ENCODE data around the gene ARID1B.

Gene ARID1B

GRCh38 chr6:156846845-156847599 lies 69.8 kb downstream of the ARID1B start:
- no peak for DNase-seq (ENCODE audit: low read depth)
- Histone ChIP-seq H3K36me3 (ENCODE audit: control insufficient read depth, insufficient read depth, low read length, severe bottlenecking) (no peaks in the 10 kb centered on the region), H3K9ac (ENCODE audit: low read length) (no peak overlapping the region), H3K4me1 (ENCODE audit: control insufficient read depth, insufficient read depth, low read length) (peaks cover 40% of the 10 kb centered on the region), H3K4me3 (ENCODE audit: low read length) (no peak overlapping the region), H3K27me3 (replicated peaks; ENCODE audit: control insufficient read depth, insufficient read depth, low read length) (no peaks in the 10 kb centered on the region), H3K9me3 (ENCODE audit: control insufficient read depth, low read length) (no peaks in the 10 kb centered on the region)

GRCh38 chr6:156848123-156848522 lies 70.9 kb downstream of the ARID1B start:
- H3K9ac ChIP-seq (ENCODE audit: low read length), result no peak overlapping the region
- no peaks in the 10 kb centered on the region for H3K27me3 ChIP-seq (replicated peaks; ENCODE audit: control insufficient read depth, insufficient read depth, low read length)
- H3K4me3 ChIP-seq (ENCODE audit: low read length), result no peak overlapping the region
- DNase-seq (ENCODE audit: low read depth), result no peak
- no peaks in the 10 kb centered on the region for H3K36me3 ChIP-seq (ENCODE audit: control insufficient read depth, insufficient read depth, low read length, severe bottlenecking)
- H3K4me1 ChIP-seq (ENCODE audit: control insufficient read depth, insufficient read depth, low read length), result peaks cover 31% of the 10 kb centered on the region
- H3K9me3 ChIP-seq (ENCODE audit: control insufficient read depth, low read length), result no peaks in the 10 kb centered on the region

GRCh38 chr6:156848533-156848932 lies 71.4 kb downstream of the ARID1B start:
- Histone ChIP-seq H3K4me1 (ENCODE audit: control insufficient read depth, insufficient read depth, low read length) (peaks cover 30% of the 10 kb centered on the region), H3K9me3 (ENCODE audit: control insufficient read depth, low read length) (no peaks in the 10 kb centered on the region), H3K36me3 (ENCODE audit: control insufficient read depth, insufficient read depth, low read length, severe bottlenecking) (no peaks in the 10 kb centered on the region), H3K4me3 (ENCODE audit: low read length) (no peak overlapping the region), H3K27me3 (replicated peaks; ENCODE audit: control insufficient read depth, insufficient read depth, low read length) (no peaks in the 10 kb centered on the region), H3K9ac (ENCODE audit: low read length) (no peak overlapping the region)
- DNase-seq (ENCODE audit: low read depth), result no peak

DNA sequence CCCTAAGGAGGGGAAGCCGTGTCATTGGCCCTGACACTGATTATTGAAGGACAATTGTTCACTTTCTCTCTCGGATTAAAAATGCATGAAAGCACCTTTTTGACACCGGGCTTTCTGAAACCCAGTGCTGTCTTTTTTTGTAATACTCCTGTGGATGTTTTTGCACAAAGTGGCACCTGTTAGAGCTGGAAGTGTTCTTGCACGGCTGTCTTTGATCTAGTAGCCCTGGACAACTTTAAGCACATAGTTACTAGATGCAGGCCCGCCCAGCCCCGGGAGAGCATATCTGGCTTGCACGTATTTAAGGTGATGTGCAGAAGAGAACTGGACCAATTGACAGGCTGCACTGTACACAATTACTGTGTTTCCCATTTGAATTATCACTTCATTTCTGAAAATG lies 72.6 kb downstream of the ARID1B start:
- no peak for DNase-seq (ENCODE audit: low read depth)
- Histone ChIP-seq H3K27me3 (replicated peaks; ENCODE audit: control insufficient read depth, insufficient read depth, low read length) (no peaks in the 10 kb centered on the region), H3K9me3 (ENCODE audit: control insufficient read depth, low read length) (no peaks in the 10 kb centered on the region), H3K36me3 (ENCODE audit: control insufficient read depth, insufficient read depth, low read length, severe bottlenecking) (no peaks in the 10 kb centered on the region), H3K9ac (ENCODE audit: low read length) (no peak overlapping the region), H3K4me1 (ENCODE audit: control insufficient read depth, insufficient read depth, low read length) (peaks cover 23% of the 10 kb centered on the region), H3K4me3 (ENCODE audit: low read length) (no peak overlapping the region)

DNA sequence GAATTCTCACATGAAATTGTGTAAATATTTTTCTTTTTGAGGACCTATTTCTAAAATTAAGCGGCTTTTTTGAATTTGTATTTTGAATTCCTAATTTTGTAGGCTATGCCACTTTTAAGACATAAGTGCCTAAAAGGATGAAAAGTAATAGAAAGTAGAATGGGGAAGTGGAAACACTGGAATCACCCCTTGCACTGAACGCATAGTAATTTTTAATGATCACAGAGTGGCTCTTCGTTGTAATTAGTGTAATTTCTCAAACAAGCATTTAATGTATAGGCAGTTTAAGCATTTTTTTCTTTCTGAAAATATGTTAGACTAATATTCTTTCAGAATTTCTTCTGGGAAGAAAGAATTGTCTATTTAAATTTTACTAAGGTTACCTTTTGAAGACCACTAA lies 73.2 kb downstream of the ARID1B start:
- no peak overlapping the region for H3K9ac ChIP-seq (ENCODE audit: low read length)
- no peak for DNase-seq (ENCODE audit: low read depth)
- H3K4me1 ChIP-seq (ENCODE audit: control insufficient read depth, insufficient read depth, low read length), result peaks cover 23% of the 10 kb centered on the region
- no peaks in the 10 kb centered on the region for H3K27me3 ChIP-seq (replicated peaks; ENCODE audit: control insufficient read depth, insufficient read depth, low read length)
- H3K36me3 ChIP-seq (ENCODE audit: control insufficient read depth, insufficient read depth, low read length, severe bottlenecking), result no peaks in the 10 kb centered on the region
- H3K9me3 ChIP-seq (ENCODE audit: control insufficient read depth, low read length), result no peaks in the 10 kb centered on the region
- H3K4me3 ChIP-seq (ENCODE audit: low read length), result no peak overlapping the region

- H3K4me1 ChIP-seq (ENCODE audit: control insufficient read depth, insufficient read depth, low read length), result peaks cover 22% of the 10 kb centered on the region
- no peak overlapping the region for H3K4me3 ChIP-seq (ENCODE audit: low read length)
- H3K36me3 ChIP-seq (ENCODE audit: control insufficient read depth, insufficient read depth, low read length, severe bottlenecking), result no peaks in the 10 kb centered on the region
Measured at GRCh38 chr6:156851454-156851921, 74.3 kb downstream of the ARID1B start.

GRCh38 chr6:156852147-156852857 lies 75.1 kb downstream of the ARID1B start:
- Histone ChIP-seq H3K4me3 (ENCODE audit: low read length) (no peak overlapping the region), H3K36me3 (ENCODE audit: control insufficient read depth, insufficient read depth, low read length, severe bottlenecking) (no peaks in the 10 kb centered on the region), H3K9ac (ENCODE audit: low read length) (no peak overlapping the region), H3K27me3 (replicated peaks; ENCODE audit: control insufficient read depth, insufficient read depth, low read length) (no peaks in the 10 kb centered on the region), H3K9me3 (ENCODE audit: control insufficient read depth, low read length) (no peaks in the 10 kb centered on the region), H3K4me1 (ENCODE audit: control insufficient read depth, insufficient read depth, low read length) (peaks cover 21% of the 10 kb centered on the region)
- no peak for DNase-seq (ENCODE audit: low read depth)

More at GRCh38 chr6:156851454-156851921, 74.3 kb downstream of the ARID1B start:
- Histone ChIP-seq H3K9me3 (ENCODE audit: control insufficient read depth, low read length) (no peaks in the 10 kb centered on the region), H3K9ac (ENCODE audit: low read length) (no peak overlapping the region), H3K27me3 (replicated peaks; ENCODE audit: control insufficient read depth, insufficient read depth, low read length) (no peaks in the 10 kb centered on the region)
- DNase-seq (ENCODE audit: low read depth), result no peak

GRCh38 chr6:156852858-156853216 lies 75.7 kb downstream of the ARID1B start:
- Histone ChIP-seq H3K27me3 (replicated peaks; ENCODE audit: control insufficient read depth, insufficient read depth, low read length) (no peaks in the 10 kb centered on the region), H3K4me1 (ENCODE audit: control insufficient read depth, insufficient read depth, low read length) (peaks cover 25% of the 10 kb centered on the region), H3K9me3 (ENCODE audit: control insufficient read depth, low read length) (no peaks in the 10 kb centered on the region), H3K9ac (ENCODE audit: low read length) (no peak overlapping the region), H3K4me3 (ENCODE audit: low read length) (no peak overlapping the region), H3K36me3 (ENCODE audit: control insufficient read depth, insufficient read depth, low read length, severe bottlenecking) (no peaks in the 10 kb centered on the region)
- no peak for DNase-seq (ENCODE audit: low read depth)

- Histone ChIP-seq H3K9ac (ENCODE audit: low read length) (no peak overlapping the region), H3K36me3 (ENCODE audit: control insufficient read depth, insufficient read depth, low read length, severe bottlenecking) (no peaks in the 10 kb centered on the region), H3K4me3 (ENCODE audit: low read length) (no peak overlapping the region), H3K4me1 (ENCODE audit: control insufficient read depth, insufficient read depth, low read length) (peaks cover 17% of the 10 kb centered on the region), H3K9me3 (ENCODE audit: control insufficient read depth, low read length) (no peaks in the 10 kb centered on the region), H3K27me3 (replicated peaks; ENCODE audit: control insufficient read depth, insufficient read depth, low read length) (no peaks in the 10 kb centered on the region)
- DNase-seq (ENCODE audit: low read depth), result no peak
Measured at GRCh38 chr6:156853733-156854132, 76.6 kb downstream of the ARID1B start.

- no peak overlapping the region for H3K4me3 ChIP-seq (ENCODE audit: low read length)
Measured at GRCh38 chr6:156854466-156855161, 77.4 kb downstream of the ARID1B start.

DNA sequence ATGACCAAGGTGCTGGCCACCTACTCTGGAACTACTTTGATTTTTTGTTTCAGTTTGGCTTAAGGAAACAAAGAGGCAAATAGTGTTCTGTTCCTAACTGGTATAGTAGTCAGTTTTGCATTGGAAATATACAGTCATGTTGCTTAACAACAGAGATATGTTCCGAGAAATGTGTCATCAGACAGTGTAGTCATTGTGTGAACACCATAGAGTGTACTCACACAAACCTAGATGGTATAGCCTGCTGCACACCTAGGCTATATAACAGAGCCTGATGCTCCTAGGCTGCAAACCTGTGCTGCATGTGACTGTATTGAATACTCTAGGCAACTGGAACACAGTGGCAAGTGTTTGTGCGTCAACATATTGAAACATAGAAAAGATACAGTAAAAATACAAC lies 80.4 kb downstream of the ARID1B start:
- no peaks in the 10 kb centered on the region for H3K9me3 ChIP-seq (ENCODE audit: control insufficient read depth, low read length)

More at GRCh38 chr6:156854466-156855161, 77.4 kb downstream of the ARID1B start:
- Histone ChIP-seq H3K9me3 (ENCODE audit: control insufficient read depth, low read length) (no peaks in the 10 kb centered on the region), H3K27me3 (replicated peaks; ENCODE audit: control insufficient read depth, insufficient read depth, low read length) (no peaks in the 10 kb centered on the region), H3K36me3 (ENCODE audit: control insufficient read depth, insufficient read depth, low read length, severe bottlenecking) (no peaks in the 10 kb centered on the region), H3K4me1 (ENCODE audit: control insufficient read depth, insufficient read depth, low read length) (peaks cover 15% of the 10 kb centered on the region), H3K9ac (ENCODE audit: low read length) (no peak overlapping the region)
- no peak for DNase-seq (ENCODE audit: low read depth)

More for the DNA sequence above, 80.4 kb downstream of the ARID1B start:
- H3K36me3 ChIP-seq (ENCODE audit: control insufficient read depth, insufficient read depth, low read length, severe bottlenecking), result no peaks in the 10 kb centered on the region
- no peaks in the 10 kb centered on the region for H3K27me3 ChIP-seq (replicated peaks; ENCODE audit: control insufficient read depth, insufficient read depth, low read length)
- H3K4me3 ChIP-seq (ENCODE audit: low read length), result no peak overlapping the region
- H3K9ac ChIP-seq (ENCODE audit: low read length), result no peak overlapping the region
- H3K4me1 ChIP-seq (ENCODE audit: control insufficient read depth, insufficient read depth, low read length), result peaks cover 22% of the 10 kb centered on the region
- no peak for DNase-seq (ENCODE audit: low read depth)
